ENCODE data around the gene NTN5. TPM values are rescaled to one million over a fixed set of nuclear protein-coding genes. Genes with fewer than 3 reads are reported as not detected.
"Not testable (repeated sequence)": the region's sequence is repeated elsewhere in the genome, so short reads cannot be mapped to it uniquely, and the experiment has no call there.

NTN5 gene
- total RNA-seq, 6 donors from 2014 or later = 0.57 to 3.1 (median 1.0) TPM; not detected in 1

- Histone ChIP-seq H3K27me3 (no peaks in the 10 kb centered on the region), H3K27ac (no peak overlapping the region), H3K4me3 (no peak overlapping the region), H3K36me3 (peaks cover 0 to 4% (median 0%) of the 10 kb centered on the region in 4 donors), H3K4me1 (peaks cover 0 to 6% (median 2%) of the 10 kb centered on the region in 4 donors), H3K9me3 (no peaks in the 10 kb centered on the region)
- no peak for ATAC-seq (ENCODE audit: low FRiP score in 2 of 2)
- DNase-seq = peak in 1 of 2 donors; percentile 51
- TF ChIP-seq EP300 (IDR thresholded peaks at IDR 0.05) (no peak), POLR2A (IDR thresholded peaks at IDR 0.05) (no peak), CTCF (IDR thresholded peaks at IDR 0.05) (no peak), POLR2AphosphoS5 (IDR thresholded peaks at IDR 0.05) (no peak)
- WGBS, 2 donors = 95 to 96% methylated on average over 13 of the region's 13 CpGs
These were observed 29.9 kb upstream of the NTN5 start for GRCh38 chr19:48702701-48703100.

GRCh38 chr19:48698046-48698445, 25.2 kb upstream of the NTN5 start:
- peak overlapping the region in 1 of 4 donors; percentile 40 for H3K27ac ChIP-seq
- H3K4me1 ChIP-seq = peaks cover 9 to 21% (median 14%) of the 10 kb centered on the region in 4 donors
- no peaks in the 10 kb centered on the region for H3K9me3 ChIP-seq
- WGBS, 2 donors = 37 to 40% methylated on average over 4 of the region's 4 CpGs
- no peak overlapping the region for H3K4me3 ChIP-seq
- DNase-seq (peak in 1 of 2 donors; percentile 61), ATAC-seq (ENCODE audit: low FRiP score in 2 of 2) (peak; percentile 46 to 83)
- no peaks in the 10 kb centered on the region for H3K36me3 ChIP-seq
- TF ChIP-seq POLR2A (IDR thresholded peaks at IDR 0.05) = no peak
- TF ChIP-seq EP300 (IDR thresholded peaks at IDR 0.05) = no peak
- TF ChIP-seq POLR2AphosphoS5 (IDR thresholded peaks at IDR 0.05) = no peak
- no peak for TF ChIP-seq CTCF (IDR thresholded peaks at IDR 0.05)
- H3K27me3 ChIP-seq = peaks cover 0 to 4% (median 0%) of the 10 kb centered on the region in 4 donors

GRCh38 chr19:48696353-48697010, 23.7 kb upstream of the NTN5 start:
- Histone ChIP-seq H3K36me3 (no peaks in the 10 kb centered on the region), H3K4me1 (peaks cover 9 to 21% (median 14%) of the 10 kb centered on the region in 4 donors), H3K9me3 (no peaks in the 10 kb centered on the region), H3K27me3 (peaks cover 0 to 4% (median 0%) of the 10 kb centered on the region in 4 donors), H3K4me3 (peak overlapping the region in 3 of 4 donors; percentile 31 to 43 (median 38)), H3K27ac (peak overlapping the region in 3 of 4 donors; percentile 57 to 70 (median 68))
- DNase-seq = no peak
- TF ChIP-seq POLR2AphosphoS5 (IDR thresholded peaks at IDR 0.05) (no peak), CTCF (IDR thresholded peaks at IDR 0.05) (no peak), POLR2A (IDR thresholded peaks at IDR 0.05) (no peak)
- WGBS, 2 donors = 4 to 7% methylated on average over 24 to 33 of the region's 34 CpGs
- ATAC-seq (ENCODE audit: low FRiP score in 2 of 2) = peak; percentile 35 to 42

- H3K9me3 ChIP-seq = no peaks in the 10 kb centered on the region
- H3K36me3 ChIP-seq = no peaks in the 10 kb centered on the region
- DNase-seq (peak in 1 of 2 donors; percentile 72), ATAC-seq (ENCODE audit: low FRiP score in 2 of 2) (peak; percentile 20 to 66)
- H3K27ac ChIP-seq = peak within 1 kb of the TSS in 3 of 4 donors; percentile 57 to 70 (median 68)
- H3K4me1 ChIP-seq = peaks cover 9 to 21% (median 14%) of the 10 kb centered on the region in 4 donors
- H3K27me3 ChIP-seq = peaks cover 0 to 4% (median 0%) of the 10 kb centered on the region in 4 donors
- 53 to 58% methylated on average over 13 to 16 of the region's 16 CpGs for WGBS, 2 donors
- H3K4me3 ChIP-seq = peak within 1 kb of the TSS in 3 of 4 donors; percentile 31 to 43 (median 38)
- TF ChIP-seq POLR2A (IDR thresholded peaks at IDR 0.05) (peak in 1 of 4 donors; percentile 52), CTCF (IDR thresholded peaks at IDR 0.05) (no peak)
These were observed 23.0 kb upstream of the NTN5 start, which contains the start of gene FUT2 for GRCh38 chr19:48695743-48696352. FUT2 (plus strand) TSS chr19:48695971; CDS start chr19:48702957, 6,986 bp downstream.

GRCh38 chr19:48693629-48694028, 20.8 kb upstream of the NTN5 start:
- H3K36me3 ChIP-seq; H3K27ac ChIP-seq; ATAC-seq (ENCODE audit: low FRiP score in 2 of 2); H3K4me3 ChIP-seq; H3K9me3 ChIP-seq; DNase-seq; H3K27me3 ChIP-seq: not testable (repeated sequence)
- WGBS, 2 donors = 89 to 93% methylated on average over 9 of the region's 9 CpGs
- H3K4me1 ChIP-seq = peaks cover 9 to 21% (median 14%) of the 10 kb centered on the region in 4 donors

Measured in upper lobe of left lung (tissue), 6 donors.